Head of caudate nucleus (tissue), 42 donors: ENCODE results near the gene RACGAP1.
"Not testable (repeated sequence)": the region's sequence is repeated elsewhere in the genome, so short reads cannot be mapped to it uniquely, and the experiment has no call there.

Experiments
- DNase-seq, 42 donors: peaks; one replicate each; pipeline versions ENCODE4 v3.0.0 to v3.0.0-alpha.2; 2020 to 2021; ENCODE audit warnings: mixed read lengths in 7 of 42
- intact Hi-C: fragments of 100-400 bp; cut with DNase I; formaldehyde crosslinking; loops from one replicate; pipeline ENCODE4 v1.15.0; 2022

Gene RACGAP1

DNA sequence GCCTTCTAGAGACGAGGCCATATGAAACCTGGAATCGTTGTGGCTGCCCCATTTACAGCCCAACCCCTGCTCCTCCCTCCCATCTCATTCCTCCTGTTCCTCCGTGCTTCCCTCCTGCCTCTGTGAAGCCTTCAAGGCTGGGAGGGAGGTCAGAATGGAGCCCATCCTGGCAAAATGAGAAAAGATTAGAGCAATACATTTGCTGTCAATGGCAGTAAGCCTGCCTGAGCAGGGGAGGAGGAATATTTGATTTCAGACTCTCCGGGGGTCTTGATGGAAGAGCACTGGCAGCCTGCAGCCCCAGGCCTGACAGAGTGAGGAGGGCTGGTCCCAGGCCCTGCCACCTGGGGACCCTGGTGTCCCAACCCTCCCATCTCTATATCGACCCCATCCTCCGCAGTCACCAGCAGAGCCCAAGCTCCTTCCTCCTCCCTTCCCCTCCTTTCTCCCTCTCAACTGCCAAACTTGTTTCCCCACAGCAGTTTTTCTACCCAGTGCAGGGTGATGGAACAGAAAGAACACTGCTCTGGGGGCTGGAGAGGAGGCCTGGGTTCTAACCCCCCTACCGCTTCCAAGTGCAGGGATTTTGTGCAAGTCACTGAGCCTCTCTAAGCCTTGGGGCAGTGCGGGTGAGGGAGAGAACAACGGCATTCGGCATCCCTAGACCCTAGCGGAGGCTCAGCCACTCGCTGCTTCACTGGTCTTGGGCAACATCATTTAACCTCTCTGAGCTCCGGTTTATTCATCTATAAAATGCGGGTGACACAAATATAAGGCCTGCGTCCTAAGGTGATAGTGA lies 16.0 kb upstream of the RACGAP1 start:
- peak in 2 of 42 donors; percentile 2 to 25 for DNase-seq
- intact Hi-C loops = no loop called here

DNA sequence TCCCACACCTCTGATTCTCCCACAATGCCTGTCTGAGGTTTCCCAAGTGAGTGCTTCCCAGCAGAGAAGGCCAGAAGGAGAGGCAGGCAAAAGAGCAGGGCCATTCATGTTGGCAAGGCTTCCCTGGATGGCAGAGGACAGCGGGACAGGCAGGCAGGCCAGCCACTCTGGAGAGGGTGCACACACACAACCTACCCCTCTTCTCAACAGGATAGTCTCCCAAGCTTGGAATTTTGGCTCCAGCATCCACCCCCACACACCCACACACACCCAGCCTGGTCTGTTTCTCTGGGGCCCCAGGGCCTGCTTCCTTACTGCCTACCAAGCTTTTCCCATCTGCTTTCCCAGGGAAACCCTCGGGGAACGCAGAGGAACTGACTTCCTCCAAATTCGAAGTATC lies 15.4 kb upstream of the RACGAP1 start:
- DNase-seq = peak in 2 of 42 donors; percentile 7 to 10
- intact Hi-C loops = no loop called here

DNA sequence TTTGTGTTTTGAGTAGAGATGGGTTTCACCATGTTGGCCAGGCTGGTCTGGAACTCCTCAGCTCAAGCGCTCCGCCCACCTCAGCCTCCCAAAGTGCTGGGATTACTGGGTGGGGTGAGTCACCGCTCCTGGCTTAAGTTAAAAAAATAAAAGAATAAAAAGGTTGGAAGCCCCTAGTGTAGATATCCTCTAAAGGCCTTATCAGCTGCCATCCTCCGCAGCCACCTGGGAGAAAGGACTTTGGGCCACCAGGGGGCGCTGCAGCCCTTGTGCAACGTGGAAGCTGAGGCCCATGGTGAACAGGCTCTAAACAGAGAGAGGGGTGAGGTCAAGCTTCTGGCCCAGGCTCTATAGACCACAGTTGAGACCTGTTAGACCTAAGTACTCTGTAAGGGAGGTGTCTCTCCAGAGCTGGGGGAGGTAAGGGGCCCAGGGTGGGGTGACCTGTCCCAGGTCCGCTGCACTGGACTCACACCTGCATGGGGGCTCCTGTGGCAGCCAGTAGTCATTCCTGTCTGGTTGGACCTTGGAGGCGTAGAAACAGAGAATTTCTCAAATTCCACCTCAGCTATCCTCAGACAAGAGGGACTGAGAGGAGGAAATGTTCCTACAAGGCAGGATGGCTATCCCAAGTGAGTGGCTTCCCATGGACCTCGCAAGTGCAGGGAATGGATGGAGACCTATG lies 14.0 kb upstream of the RACGAP1 start:
- peak; percentile 76 to 98 (median 94) for DNase-seq
- intact Hi-C loops = no loop called here

DNA sequence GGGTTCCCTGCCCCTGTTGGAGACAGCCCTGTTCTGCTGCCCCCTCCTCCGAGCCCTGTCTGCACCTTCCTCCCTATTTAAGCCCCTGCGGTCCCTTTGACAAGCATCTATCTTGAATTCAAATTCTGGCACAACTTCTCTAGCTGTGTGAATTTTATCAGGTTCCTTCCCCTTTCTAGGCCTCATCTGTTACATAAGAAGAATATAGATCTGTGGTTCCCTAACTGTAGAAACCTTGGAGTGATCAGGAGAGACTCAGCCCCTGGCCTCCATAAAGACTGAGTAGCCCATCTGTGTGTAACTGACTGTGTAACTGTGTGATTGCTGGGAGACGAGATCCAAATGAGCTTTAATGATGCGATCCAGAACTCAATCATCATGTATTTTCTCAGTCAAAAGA lies 13.0 kb upstream of the RACGAP1 start:
- intact Hi-C loops = no loop called here
- DNase-seq = peak in 2 of 42 donors; percentile 2 to 3

DNA sequence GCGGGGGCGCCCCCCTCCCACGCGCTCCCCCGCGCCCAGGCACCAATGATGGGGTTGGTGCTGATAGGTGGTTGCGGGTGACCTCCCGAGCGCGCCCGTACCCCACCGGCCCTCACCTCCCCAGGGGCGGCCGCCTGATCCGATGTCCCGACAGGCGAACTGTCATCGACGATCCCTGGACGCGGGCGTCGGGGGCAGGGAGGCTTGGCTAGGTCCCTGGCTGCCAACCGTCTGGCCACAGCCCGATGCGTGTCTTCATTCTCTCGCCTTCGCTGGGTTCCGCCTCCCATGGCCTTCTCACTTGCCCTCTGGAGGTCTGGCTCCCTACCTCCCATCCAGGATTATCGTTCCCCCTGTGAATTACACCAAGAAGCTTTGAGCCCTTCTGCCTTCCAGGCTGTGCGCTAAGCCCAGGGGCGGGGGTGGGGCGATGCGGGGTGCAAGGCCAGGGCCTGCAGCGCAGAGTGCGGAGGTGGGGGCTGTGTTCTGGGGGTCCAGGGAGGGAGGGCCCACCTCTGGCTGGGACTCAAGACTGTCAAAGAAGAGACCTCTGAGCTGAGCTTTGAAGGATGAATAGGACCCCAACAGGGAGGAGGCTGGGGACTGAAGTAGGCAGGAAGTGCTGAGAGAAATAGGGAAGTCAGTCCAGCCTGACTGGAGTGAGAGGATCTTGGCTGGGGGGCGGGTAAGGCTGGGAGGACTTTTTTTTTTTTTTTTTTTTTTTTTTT lies 7.7 kb upstream of the RACGAP1 start:
- DNase-seq = peak in 4 of 42 donors; percentile 19 to 46 (median 35)
- intact Hi-C loops = no loop called here

DNA sequence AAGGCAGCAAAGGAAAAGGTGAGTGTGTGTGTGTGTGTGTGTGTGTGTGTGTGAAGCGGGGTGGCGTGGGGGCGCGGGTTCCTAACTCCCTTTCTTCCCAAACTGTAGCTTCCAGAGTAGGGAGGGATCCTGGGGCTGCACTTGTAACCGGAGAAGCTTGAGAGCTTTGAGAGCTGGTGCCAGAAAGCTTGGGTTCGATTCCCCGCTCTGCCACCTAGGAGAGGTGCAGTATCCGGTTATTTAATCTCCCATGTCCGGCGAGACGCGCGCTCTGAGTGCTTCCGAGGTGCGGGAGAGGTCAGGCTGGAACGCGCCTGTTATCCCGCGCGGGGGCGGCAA lies 7.2 kb upstream of the RACGAP1 start:
- DNase-seq = peak in 3 of 42 donors; percentile 12 to 34 (median 24)

DNA sequence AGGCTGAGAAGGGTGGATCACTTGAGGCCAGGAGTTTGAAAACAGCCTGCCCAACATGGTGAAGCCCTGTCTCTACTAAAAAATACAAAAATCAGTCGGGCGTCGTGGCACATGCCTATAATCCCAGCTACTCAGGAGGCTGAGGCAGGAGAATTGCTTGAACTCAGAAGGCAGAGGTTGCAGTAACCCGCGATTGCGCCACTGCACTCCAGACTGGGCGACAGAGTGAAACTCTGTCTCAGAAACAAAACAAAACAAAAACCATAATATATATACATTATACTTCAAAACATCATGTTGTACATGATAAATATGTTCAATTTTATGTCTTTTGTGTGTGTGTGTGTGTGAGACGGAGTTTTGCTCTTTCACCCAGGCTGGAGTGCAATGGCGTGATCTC lies 5.2 kb upstream of the RACGAP1 start:
- DNase-seq = peak in 2 of 42 donors; percentile 2 to 21
- intact Hi-C loops = not testable (repeated sequence)

More for the DNA sequence above, 7.2 kb upstream of the RACGAP1 start:
- intact Hi-C loops = no loop called here

DNA sequence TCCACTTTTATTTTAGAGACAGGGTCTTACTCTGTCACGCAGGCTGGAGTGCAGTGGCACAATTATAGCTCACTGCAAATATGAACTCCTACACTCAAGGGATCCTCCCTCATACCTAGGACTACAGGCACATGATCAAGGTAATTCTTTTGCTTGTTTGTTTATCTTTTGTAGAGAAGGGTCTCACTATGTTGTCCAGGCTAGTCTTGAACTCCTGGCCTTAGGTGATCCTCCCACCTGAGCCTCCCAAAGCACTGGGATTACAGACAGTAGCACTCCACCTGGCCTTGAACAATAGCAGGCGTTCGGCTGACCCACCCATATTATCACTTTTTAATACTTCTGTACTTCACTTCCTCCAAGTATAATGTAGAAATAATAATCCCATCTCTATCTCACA lies 1.4 kb upstream of the RACGAP1 start:
- no peak for DNase-seq
- intact Hi-C loops = loop anchor here (10.0 kb wide), 1 partner anchor 52 kb away; the partner anchor contains the start of gene AQP6

DNA sequence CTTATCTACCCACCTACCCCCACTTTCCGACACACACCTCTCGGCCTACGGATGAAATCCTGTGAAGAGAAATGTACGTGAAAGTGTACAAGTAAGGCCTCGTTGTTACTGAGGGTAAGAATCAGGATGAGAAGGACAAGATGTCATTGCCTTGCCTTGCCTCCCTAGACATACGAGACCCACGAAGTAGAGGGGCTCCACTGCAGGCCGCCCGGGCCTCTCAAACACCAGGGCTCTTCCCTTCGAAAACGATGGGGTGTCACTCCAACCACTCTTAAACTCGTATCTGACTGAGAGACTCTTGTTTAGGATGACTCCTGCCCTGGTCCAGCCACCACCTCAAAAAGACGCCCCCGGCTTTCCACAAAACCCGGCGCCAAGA lies 498 bp downstream of the RACGAP1 start:
- intact Hi-C loops = loop anchor here (10.0 kb wide), 1 partner anchor 50 kb away; the partner anchor contains the start of gene AQP6
- DNase-seq = no peak

DNA sequence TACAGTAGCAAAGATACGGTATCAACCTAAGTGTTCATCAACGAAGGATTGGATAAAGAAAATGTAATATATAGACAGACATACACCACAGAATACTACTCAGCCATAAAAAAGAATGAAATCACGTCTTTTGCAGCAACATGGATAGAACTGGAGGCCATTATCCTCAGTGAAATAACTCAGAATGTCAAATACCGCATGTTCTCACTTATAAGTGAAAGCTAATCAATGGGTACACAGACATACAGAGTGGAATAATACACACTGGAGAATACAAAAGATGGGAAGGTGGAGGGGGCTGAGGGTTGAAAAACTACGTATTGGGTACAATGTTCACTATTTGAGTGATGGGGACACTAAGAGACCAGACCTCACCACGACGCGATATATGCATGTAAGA lies 1.1 kb downstream of the RACGAP1 start:
- no peak for DNase-seq
- intact Hi-C loops = loop anchor here (10.0 kb wide), 1 partner anchor 49 kb away; the partner anchor contains the start of gene AQP6

DNA sequence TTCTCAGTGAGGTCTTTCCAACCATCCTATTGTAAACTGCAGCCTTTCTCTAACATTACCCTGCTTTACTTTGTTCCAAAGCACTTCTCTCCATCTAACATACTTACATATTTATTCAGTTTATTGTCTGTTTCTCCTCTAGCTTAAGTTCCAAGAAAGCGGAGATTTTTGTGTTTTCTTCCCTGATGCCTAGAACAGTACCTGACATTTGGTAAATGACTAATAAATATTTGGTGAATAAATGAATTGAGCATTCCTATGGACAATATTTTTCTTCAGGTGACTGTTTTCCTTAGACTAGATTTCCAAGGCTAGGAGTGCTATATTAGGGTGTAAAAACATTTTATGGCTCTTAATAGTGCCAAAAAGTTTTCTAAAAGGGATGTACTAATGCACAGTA lies 2.4 kb downstream of the RACGAP1 start:
- intact Hi-C loops = loop anchor here (10.0 kb wide), 1 partner anchor 48 kb away; the partner anchor contains the start of gene AQP6
- DNase-seq = no peak

DNA sequence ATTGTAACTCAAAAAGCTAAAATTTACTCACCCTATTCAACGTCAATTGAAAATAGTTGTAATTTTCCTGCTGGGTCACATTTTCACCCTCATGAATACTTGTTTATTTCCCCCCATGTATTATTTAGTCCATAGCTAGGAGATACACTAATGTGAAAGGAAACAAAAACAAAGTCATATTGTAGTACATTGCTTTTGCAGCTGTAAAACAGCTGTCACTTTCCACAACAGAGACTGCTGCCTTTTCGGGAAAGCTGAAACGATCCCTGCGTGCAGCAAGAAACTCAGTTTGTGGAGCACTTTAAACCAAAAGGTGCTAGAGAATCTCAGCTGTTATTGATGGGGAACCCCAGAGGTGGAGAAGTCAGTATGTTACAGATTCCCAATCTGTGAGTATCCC lies 4.3 kb downstream of the RACGAP1 start:
- intact Hi-C loops = loop anchor here (10.0 kb wide), 1 partner anchor 46 kb away; the partner anchor contains the start of gene AQP6
- no peak for DNase-seq

DNA sequence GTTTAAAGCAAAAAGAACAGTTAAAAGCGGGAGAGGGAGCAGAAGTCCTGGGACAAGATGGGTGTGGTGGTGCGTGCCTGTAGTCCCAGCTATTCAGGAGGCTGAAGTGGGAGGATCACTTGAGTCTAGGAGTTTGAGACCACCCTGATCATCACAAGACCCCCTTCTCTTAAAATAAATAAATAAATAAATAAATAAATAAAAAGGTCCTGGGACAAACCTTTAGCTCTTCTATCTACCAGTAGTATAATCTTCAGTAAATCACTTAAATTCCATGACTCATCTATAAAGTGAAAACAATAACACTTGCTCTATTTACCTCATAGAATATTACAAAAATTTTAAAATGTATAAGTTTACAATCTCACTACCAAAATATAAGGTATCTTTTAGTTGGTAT lies 5.8 kb downstream of the RACGAP1 start:
- intact Hi-C loops = no loop called here
- DNase-seq = no peak

DNA sequence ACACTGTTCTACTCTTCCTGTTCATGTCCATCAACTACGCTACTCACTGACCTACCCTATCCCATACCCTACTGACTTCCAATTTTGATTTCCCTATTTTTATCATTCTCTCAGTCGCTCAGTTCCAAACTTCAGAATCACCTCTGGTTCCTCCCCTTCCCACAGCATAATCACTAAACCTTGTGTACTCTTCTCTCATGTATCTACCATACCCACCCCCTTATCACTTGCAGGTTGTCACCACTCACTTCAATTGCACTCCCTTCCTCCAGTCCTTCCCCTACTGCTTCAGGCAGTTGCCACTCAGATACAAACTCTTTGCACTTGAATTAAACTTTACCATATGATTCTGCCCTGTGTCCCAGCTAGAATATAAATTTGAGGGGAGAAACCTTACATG lies 6.3 kb downstream of the RACGAP1 start:
- no peak for DNase-seq
- intact Hi-C loops = no loop called here

DNA sequence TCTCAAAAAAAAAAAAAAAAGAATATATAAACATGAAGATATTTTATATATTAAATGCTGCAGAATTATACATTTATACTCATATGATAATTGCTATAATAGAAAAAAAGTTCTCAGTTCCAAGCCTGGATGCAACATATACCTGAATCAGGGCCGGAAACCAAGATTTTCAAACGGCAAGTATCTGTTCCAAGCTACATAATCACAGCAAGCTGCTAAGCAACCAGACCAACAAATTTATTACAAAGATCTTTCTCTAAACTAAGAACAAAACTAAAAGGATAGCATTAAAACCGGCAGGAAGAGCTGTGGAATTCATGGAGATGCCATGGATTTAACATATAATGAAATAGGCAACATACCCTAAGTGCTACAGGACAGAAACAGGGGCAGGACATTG lies 7.1 kb downstream of the RACGAP1 start:
- intact Hi-C loops = no loop called here
- no peak for DNase-seq

DNA sequence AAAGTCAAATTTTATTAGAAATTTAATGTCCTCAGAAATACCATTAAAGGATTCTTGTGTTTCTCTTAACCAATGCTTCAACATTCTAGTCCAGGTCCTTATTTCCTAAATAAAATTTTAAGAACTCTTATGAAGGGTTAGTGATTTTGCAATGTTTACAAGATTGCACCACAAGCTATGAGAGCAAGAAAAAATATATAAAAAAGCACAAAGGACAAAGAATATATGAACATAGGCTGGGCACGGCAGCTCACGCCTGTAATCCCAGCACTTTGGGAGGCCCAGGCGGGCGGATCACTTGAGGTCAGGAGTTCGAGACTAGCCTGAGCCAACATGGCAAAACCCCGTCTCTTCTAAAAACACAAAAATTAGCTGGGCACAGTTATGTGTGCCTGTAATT lies 7.7 kb downstream of the RACGAP1 start:
- intact Hi-C loops = no loop called here
- no peak for DNase-seq

DNA sequence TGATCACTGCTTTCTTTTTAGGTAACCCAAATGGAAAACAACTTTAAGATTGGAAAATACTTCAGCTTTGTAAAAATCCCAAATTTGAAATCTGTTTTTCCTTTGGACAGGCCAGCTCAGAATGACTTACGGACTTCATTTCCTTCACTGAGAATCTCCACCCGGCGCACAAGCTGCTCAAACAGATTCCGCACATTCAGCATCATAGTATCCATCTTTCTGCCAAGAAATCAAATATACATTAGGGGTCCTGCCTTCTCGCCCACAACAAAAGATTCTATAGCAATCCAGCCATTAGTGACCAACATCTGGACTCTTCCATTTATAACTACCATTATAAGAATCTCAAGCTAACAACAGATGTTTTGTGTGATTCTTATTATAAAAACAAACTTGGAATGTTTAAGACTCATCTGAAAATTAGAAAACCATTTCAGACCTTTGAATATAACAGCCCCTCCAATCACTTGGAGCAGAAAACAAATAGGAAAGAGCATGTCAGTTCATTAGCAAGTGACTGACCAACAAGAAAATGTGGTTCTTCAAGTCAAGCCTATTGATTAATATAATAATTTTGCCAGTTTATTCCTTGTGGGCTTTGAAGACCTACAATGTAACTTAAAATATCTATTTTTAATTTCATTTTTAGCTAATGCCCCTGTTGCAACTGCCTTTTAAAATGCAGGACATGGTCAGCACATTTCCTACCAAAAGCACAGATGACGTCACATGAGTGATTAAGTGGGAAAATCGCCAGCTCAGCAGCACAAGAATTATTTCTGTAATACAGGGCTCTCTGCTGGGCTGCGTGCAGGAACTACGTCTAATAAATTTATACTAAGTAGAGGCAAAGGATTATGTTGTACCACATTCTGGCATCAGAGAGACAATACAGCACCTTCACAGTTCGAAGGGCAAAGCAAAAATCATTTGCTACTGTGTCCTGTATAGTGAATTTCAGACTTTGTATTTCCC lies 8.5 kb downstream of the RACGAP1 start:
- intact Hi-C loops = no loop called here
- peak in 36 of 42 donors; percentile 28 to 91 (median 65) for DNase-seq

DNA sequence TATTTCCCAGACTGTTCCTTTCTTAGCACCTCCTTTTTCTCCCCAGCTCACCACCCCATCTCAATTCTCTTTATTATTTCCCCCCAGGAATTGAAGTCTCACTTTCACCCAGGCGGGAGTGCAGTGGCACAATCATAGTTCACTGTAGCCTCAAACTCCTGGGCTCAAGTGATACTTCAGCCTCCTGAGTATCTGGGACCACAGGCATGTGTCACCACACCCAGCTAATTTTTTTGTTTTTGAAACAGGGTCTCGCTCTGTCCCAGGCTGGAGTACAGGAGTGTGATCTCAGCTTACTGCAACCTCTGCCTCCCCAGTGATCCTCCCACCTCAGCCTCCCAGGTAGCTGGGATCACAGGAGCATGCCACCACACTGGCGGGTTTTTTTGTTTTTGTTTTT lies 11.0 kb downstream of the RACGAP1 start:
- no peak for DNase-seq
- intact Hi-C loops = no loop called here
